ENCODE results near the gene FAM107A. TPM values are rescaled to one million over a fixed set of nuclear protein-coding genes. Genes with fewer than 3 reads are reported as not detected.

The FAM107A gene
- total RNA-seq, 6 experiments from 2014 or later = 0.33 to 3.6 (median 1.6) TPM

DNA sequence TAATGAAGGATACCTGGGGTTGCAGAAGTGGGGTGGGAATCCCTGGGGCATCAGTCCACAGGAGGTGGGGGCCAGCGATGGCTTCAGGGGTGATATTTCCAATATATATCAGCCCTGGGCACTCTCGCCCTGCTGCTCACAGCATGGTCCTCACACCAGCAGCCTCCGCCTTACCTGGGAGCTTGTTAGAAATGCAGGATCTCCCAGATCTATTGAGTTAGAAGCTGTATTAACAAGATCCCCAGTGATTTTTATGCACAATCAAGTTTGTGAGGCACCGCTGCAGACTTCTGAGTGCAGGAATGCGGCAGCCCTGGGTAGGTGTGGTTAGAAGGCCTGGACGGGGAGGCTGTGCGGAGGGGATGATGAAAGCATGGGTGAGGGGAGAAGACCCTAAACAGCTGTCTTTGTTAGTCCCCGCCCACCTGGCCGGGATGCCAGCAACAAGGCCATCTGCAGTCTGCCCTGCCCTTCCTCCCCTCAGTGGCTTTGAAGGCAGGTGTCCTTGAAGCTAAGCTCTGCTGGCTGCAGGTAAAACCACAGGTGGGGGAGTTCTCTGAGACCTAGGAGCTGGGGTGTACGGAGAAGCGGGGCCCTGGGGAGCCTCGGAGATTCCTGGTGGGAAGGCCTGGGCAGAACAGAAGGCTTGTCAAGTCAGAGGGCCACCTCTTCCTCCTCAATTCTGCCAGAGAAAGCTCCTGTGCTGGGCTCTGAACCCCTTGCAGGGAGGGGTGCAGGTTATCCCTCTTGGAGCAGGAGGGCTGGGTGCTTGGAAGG lies 11.4 kb downstream of the FAM107A start:
- no peaks in the 10 kb centered on the region for H3K36me3 ChIP-seq
- 92% methylated on average over 7 of the region's 12 CpGs for WGBS (ENCODE audit: insufficient coverage, low coverage, low lambda C conversion rate, missing lambda C conversion rate)
- TF ChIP-seq POLR2A (IDR thresholded peaks at IDR 0.05) (no peak), CTCF (IDR thresholded peaks at IDR 0.05) (no peak)
- no peak overlapping the region for H3K4me3 ChIP-seq
- H3K27me3 ChIP-seq = no peaks in the 10 kb centered on the region
- ATAC-seq (no peak), DNase-seq (peak in 1 of 3 donors; percentile 31)
- intact Hi-C loops (cut with DNase I) = loop anchor here (5.0 kb wide), 1 partner anchor 66 kb away; no protein-coding TSS in a partner anchor
- H3K4me1 ChIP-seq = peaks cover 0 to 7% (median 2%) of the 10 kb centered on the region in 4 donors
- no peaks in the 10 kb centered on the region for H3K9me3 ChIP-seq
- no peak overlapping the region for H3K27ac ChIP-seq

GRCh38 chr3:58564456-58565160 lies 12.6 kb downstream of the FAM107A start:
- Histone ChIP-seq H3K27ac (no peak overlapping the region), H3K4me1 (peaks cover 0 to 5% (median 2%) of the 10 kb centered on the region in 4 donors), H3K36me3 (no peaks in the 10 kb centered on the region), H3K27me3 (no peaks in the 10 kb centered on the region), H3K9me3 (no peaks in the 10 kb centered on the region), H3K4me3 (no peak overlapping the region)
- TF ChIP-seq CTCF (IDR thresholded peaks at IDR 0.05) (no peak), POLR2A (IDR thresholded peaks at IDR 0.05) (no peak)
- intact Hi-C loops (cut with DNase I) = loop anchor here (5.0 kb wide), 1 partner anchor 68 kb away; no protein-coding TSS in a partner anchor
- WGBS (ENCODE audit: insufficient coverage, low coverage, low lambda C conversion rate, missing lambda C conversion rate) = 79% methylated on average over 9 of the region's 13 CpGs
- ATAC-seq = peak in 1 of 4 donors; percentile 66
- DNase-seq = peak in 1 of 3 donors; percentile 25

GRCh38 chr3:58564054-58564453 lies 13.1 kb downstream of the FAM107A start:
- peak in 1 of 3 donors; percentile 3 for DNase-seq
- Histone ChIP-seq H3K27me3 (no peaks in the 10 kb centered on the region), H3K9me3 (no peaks in the 10 kb centered on the region), H3K4me3 (no peak overlapping the region), H3K27ac (no peak overlapping the region), H3K4me1 (peaks cover 0 to 4% (median 0%) of the 10 kb centered on the region in 4 donors), H3K36me3 (no peaks in the 10 kb centered on the region)
- no peak for ATAC-seq
- intact Hi-C loops (cut with DNase I) = no loop called here
- WGBS (ENCODE audit: insufficient coverage, low coverage, low lambda C conversion rate, missing lambda C conversion rate) = no CpG with 5 or more reads among the region's 1 CpG
- TF ChIP-seq POLR2A (IDR thresholded peaks at IDR 0.05) (no peak), CTCF (IDR thresholded peaks at IDR 0.05) (no peak)

GRCh38 chr3:58563386-58564035 lies 13.7 kb downstream of the FAM107A start:
- intact Hi-C loops (cut with DNase I) = no loop called here
- ATAC-seq (peak; percentile 34 to 83 (median 54)), DNase-seq (peak in 1 of 3 donors; percentile 28)
- TF ChIP-seq POLR2A (IDR thresholded peaks at IDR 0.05) (no peak), CTCF (IDR thresholded peaks at IDR 0.05) (no peak)
- peaks cover 0 to 4% (median 0%) of the 10 kb centered on the region in 4 donors for H3K4me1 ChIP-seq
- H3K27ac ChIP-seq = no peak overlapping the region
- 56% methylated on average over 4 of the region's 6 CpGs for WGBS (ENCODE audit: insufficient coverage, low coverage, low lambda C conversion rate, missing lambda C conversion rate)
- H3K9me3 ChIP-seq = no peaks in the 10 kb centered on the region
- no peak overlapping the region for H3K4me3 ChIP-seq
- H3K27me3 ChIP-seq = no peaks in the 10 kb centered on the region
- H3K36me3 ChIP-seq = no peaks in the 10 kb centered on the region
